Fibroblast of skin of abdomen (primary cell): ENCODE data around the gene BEAN1.
"Not testable (repeated sequence)": the region's sequence is repeated elsewhere in the genome, so short reads cannot be mapped to it uniquely, and the experiment has no call there.

Experiments
- DNase-seq: peaks from one replicate; pipeline ENCODE4 v3.0.0-alpha.2; 2013

BEAN1 gene

GRCh38 chr16:66510298-66510697 is 83.2 kb downstream of the BEAN1 start:
- no peak for DNase-seq

GRCh38 chr16:66510711-66511601 is 83.9 kb downstream of the BEAN1 start:
- DNase-seq, result no peak

DNA sequence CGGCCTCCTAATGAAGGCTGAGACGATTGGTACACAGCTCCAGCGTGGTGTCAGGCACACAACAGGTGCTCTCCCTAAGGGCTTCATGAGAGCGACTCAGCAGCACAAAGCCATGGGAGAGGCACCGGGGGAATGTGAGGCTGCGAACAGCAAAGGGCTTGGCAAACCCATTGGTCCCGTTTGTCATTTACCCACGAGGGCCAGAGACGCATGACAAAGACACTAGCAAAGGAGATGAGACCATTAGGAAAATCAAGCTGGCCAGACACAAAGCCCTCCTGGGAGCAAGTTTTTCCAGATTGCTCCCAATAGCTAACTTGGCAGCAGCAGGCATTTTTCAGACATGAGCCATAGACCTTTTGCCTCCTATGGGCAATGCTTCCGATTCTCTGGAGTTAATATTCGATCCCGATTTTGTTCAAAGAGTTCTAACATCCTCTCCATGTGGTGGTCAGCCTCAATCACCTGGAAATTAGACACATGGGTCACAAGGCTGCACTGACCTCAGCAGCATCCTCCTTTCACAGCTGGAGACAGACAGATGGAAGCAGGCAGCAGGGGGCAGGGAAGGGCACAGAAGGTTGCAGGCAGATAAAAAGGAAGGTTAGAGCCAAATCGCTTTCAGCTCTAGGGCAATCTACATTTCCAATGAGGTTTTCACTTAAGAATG is 84.6 kb downstream of the BEAN1 start:
- peak; percentile 74 for DNase-seq

GRCh38 chr16:66512272-66513110 is 85.4 kb downstream of the BEAN1 start:
- no peak for DNase-seq

DNA sequence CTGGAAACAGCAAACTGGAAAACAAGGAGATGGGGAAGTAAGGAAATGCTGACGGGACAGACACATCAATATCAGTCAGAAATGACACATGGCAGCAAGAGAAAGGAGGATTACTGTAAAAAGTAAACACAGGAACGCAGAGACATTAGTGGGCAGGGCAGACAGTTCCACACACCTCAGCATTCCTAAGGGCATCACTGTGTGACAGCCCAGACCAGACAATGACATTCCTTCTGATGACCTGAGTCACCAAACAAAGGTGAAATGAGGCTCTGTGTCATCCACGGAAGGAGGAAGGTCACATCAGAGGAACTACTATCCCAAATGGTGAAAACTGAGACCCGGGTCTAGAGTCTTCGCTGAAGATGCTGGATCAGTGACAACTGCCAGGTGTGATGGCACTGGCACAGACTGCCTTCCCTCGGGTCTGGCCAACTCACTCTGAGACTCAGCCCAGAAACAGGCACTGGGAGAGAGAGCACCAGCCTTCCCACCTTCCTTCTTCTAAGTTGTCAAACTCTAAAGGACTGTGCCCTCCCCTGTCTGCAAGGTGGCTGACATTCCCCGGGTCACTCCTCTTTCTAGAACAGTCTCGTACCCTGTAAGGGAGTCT is 86.1 kb downstream of the BEAN1 start:
- no peak for DNase-seq

- not testable (repeated sequence) for DNase-seq
These were observed 87.3 kb downstream of the BEAN1 start for GRCh38 chr16:66514391-66514790.

DNA sequence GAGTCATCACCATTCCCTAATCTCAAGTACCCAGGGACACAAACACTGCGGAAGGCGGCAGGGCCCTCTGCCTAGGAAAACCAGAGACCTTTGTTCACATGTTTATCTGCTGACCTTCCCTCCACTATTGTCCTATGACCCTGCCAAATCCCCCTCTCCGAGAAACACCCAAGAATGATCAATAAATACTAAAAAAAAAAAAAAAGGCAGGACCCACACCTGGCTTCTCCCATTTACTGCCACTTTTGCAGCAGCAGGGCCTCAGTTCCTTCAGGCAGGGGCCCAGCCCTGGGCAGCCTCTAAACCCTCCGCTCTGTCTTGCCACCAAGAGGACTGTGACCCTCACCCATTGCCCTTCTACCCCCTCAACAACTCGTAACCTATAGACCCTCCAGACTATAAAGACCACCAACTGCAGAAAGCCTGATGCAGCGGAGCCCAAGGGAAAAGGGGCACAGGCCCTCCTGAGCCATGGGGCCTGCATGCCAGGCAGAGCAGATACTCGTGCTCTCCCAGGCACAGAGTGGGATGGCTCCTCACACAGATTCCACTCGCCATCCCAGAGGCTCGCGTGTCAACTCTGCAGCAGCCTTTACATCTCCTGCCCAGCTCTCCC is 88.0 kb downstream of the BEAN1 start:
- DNase-seq, result not testable (repeated sequence)

GRCh38 chr16:66515596-66516508 is 88.8 kb downstream of the BEAN1 start:
- DNase-seq, result peak; percentile 44

GRCh38 chr16:66516509-66516807 is 89.4 kb downstream of the BEAN1 start:
- no peak for DNase-seq

DNA sequence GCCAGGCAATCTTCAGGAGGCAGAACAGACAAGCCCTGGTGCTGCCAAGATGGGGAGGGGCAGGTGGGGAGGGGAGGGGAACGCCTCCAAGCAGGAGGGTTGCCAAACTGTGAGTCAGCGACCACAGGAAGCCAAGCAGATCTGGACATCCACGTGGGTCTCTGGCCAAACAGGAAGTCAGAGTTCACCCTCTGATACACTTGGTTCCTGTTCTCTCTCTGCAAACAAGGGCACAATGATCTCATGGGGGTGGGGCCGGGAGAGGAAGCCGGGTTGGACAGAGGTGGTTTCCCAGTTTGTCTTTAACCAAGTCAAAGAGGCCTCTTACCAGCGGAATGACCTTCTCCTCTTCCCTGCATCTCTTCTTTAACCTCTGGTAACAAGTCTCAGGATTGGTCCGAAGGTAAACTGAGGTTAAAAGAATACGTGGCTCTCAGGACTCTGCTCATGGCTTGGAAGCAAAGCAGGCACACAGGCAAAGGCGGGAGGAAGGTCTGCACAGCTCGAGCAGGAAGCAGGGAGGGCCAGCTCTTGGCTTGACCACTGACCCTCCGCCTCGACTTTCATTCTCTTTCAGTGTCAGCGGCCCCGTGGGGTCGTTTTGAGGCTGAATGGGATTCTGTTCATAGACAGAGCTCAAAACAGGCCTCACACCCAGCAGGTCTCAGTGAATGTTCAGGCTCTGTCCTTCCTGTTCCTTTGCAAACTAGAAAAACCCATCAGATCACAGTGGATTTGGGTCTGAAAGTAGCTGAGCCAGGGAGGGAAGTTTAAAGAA is 89.9 kb downstream of the BEAN1 start:
- DNase-seq, result peak; percentile 95

GRCh38 chr16:66517586-66518263 is 90.6 kb downstream of the BEAN1 start:
- no peak for DNase-seq

GRCh38 chr16:66519482-66520373 is 92.6 kb downstream of the BEAN1 start:
- DNase-seq, result no peak

- no peak for DNase-seq
These were observed 93.5 kb downstream of the BEAN1 start for GRCh38 chr16:66520406-66521170.

GRCh38 chr16:66521252-66521713 is 94.2 kb downstream of the BEAN1 start:
- DNase-seq, result no peak

GRCh38 chr16:66521951-66522771 is 95.1 kb downstream of the BEAN1 start:
- peak; percentile 72 for DNase-seq

DNA sequence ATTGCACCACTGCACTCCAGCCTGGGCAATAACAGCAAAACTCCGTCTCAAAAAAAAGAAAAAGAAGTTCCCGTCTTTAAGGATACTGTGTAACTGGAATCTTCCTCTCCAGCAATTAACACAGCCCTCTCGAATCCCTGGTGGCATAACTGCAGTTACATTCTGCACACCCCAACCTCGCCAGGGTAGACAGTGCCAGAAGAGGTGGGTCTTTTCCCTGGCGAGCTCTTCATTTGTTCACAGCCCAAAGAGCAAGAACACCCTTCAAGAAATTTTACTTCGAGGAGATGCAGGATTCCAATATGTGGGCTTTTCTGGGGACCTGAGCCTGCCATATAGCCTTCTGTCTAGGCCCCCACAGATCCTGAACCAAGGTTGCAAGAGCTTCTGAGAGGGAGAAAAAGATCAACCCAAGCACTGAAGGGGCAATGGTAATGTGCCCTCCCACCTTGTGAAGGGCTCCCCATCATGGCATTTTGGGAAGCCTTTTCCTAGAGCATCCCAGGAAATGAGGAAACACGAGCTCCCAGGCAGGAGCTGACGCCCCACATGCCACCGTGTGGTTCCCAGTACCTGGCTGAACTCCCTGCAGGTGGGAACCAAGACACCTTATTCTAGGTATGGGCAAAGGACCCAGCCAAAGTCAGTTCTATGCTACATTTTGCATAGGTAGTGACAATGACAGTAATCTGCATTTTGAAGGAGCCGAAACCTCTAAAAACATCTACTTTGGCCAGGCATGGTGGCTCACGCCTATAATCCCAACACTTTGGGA is 95.9 kb downstream of the BEAN1 start:
- DNase-seq, result no peak
